Measurements from ENCODE around the gene TTLL3.
"Not testable (repeated sequence)": the region's sequence is repeated elsewhere in the genome, so short reads cannot be mapped to it uniquely, and the experiment has no call there.

The TTLL3 gene, protein sequence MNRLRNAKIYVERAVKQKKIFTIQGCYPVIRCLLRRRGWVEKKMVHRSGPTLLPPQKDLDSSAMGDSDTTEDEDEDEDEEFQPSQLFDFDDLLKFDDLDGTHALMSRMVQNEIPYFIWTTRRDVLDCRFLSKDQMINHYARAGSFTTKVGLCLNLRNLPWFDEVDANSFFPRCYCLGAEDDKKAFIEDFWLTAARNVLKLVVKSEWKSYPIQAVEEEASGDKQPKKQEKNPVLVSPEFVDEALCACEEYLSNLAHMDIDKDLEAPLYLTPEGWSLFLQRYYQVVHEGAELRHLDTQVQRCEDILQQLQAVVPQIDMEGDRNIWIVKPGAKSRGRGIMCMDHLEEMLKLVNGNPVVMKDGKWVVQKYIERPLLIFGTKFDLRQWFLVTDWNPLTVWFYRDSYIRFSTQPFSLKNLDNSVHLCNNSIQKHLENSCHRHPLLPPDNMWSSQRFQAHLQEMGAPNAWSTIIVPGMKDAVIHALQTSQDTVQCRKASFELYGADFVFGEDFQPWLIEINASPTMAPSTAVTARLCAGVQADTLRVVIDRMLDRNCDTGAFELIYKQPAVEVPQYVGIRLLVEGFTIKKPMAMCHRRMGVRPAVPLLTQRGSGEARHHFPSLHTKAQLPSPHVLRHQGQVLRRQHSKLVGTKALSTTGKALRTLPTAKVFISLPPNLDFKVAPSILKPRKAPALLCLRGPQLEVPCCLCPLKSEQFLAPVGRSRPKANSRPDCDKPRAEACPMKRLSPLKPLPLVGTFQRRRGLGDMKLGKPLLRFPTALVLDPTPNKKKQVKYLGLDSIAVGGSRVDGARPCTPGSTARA

DNA sequence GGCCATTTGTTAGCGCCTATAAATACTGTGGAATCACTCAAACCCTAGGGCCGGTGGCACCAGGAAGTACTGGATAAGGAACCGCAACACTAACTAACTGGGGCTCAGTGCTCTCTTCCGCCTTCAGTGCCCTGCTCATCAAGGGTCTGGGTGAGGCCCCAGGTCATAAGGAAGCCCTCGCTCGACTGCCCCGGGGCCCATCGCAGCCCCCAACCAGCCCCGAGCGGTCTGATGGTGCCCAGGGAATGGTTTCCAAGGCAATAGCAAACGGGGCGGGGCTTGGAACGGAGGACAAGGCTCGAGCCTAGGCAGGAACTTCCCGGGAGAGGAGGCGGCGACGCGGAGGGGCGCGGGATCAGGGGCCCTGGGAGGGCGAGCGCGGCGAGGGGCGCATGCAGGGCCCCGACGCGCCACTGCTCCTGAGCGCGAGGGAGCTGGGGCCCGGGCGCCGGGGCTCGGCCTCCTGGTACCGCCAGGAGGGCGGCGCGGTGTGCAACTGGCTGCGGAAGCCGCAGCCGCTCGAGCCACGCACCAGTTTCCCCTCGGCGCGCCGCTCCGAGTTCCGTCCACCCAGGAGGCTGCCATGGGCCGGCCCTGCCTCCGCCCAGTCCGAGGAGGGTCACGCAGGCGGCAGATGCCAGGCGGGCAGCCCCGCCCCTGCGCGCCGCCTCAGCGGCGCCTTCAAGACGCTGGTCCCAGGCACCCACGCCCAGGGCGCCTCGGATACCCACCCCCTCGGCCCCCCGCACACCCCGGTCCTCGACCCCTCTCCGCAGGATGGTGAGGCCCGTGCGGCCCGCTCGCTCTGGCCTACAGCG lies at the start of gene TTLL3:
TTLL3 (plus strand) TSS at position 648 of the 818 bp plus-strand sequence. CDS start 400 bp downstream, outside the sequence.
- DNase-seq, result peak; percentile 82

DNA sequence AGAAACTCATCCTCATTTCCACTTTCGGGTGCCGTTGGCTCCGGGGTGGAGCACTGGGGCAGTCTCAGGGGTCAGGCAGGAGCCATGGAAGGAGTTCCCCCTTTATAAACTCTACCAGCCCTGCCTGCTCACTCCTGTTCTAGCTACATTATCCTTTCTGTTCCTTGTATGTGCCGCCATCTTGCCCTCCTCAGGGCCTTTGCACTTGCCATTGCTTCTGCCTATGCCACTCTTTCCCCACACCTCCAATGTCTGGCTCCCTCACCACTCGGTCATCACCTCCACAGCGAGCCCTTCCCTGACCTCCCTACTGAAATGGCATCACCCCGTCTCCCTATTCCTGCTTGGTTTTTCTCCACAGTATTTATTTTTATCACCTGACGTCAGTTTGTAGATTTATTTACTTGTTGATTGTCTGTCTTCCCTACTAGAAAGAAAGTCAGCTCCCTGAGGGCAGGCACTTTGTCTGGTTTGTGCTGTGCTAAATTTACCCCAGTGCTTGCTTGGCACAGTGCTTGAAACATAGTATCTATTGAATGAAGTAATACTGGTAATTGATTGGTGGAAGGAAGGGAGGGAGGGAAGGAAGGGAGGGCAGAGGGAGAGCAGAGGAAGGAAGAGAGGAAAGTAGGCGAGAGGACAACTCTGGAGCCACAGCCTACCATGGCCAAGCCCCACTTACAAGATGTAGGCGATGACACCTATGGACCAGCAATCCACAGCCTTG lies 49.1 kb upstream of the TTLL3 start:
- DNase-seq, result no peak

DNA sequence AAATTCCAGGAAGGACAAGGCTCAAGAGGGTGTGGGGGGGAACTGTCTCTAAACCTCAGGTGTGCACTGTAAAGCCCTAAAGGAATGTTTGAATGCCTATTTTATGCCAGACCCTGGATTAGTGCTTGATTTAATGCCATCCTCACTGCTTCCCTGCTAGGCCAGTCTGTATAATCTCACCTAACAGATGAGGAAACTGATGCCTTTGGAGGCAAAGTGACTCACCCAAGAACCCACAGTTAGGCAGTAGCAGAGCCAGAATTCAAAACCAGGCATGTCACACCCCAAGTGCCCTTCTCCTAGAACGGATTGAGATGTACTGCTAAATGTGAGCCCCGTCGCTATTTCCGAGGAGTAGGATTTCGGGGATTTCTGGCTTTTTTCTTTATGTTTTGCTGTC lies 48.1 kb upstream of the TTLL3 start:
- DNase-seq, result no peak

DNA sequence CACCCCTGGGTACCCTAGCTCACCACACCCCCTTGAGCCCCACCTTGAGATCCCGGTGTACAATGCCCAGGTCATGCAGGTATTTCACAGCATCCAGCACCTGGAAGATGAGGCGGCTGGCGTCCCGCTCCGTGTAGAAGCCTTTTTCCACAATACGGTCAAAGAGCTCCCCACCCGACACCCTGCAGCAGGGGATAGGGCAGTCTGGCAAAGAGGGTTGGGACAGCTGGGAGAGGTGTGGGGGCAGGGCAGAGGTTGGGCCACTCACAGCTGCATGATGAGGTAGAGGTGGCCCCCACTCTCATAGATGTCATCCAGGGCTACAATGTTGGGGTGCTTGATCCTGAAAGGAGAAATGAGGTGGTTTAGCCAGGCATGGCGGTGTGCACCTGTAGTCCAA lies 47.2 kb upstream of the TTLL3 start:
- DNase-seq, result no peak

DNA sequence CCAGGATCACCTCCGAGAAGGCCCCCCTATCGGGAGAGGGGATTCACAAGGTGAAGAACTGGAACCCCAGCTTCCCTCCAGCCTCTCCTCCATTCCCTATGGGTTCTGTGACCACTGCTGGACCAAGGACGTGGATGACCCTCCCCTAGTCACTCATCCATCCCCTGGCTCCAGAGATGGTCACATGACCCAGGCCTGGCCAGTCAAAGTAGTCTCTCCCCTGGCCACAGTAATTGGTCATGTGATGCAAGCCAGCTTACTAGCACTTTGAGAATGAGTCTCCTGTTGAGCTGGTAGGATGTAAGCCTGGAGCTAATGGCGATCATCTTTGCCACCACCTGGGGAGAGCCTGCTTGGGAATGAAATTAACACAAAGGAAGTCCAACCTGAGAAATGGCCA lies 44.2 kb upstream of the TTLL3 start:
- DNase-seq, result peak; percentile 73

DNA sequence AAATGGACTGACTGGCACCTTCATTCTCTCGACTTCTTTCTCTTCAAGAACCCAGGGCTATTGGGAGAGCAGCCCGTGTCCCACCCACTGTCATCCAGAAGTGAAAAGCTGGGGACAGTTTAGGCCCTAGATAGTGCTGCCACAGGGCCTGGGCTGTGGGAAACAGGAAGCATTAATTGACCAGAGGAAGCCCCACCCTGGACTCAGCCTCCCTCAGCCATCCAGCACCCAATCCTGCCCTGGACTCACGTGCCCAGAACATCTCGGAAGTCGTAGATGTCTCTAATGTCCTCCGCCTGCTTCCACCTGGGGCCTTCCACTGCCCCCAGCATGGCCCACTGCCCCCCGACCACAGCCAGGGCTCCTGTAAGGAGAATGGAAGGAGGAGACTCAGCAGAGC lies 42.6 kb upstream of the TTLL3 start:
- no peak for DNase-seq

DNA sequence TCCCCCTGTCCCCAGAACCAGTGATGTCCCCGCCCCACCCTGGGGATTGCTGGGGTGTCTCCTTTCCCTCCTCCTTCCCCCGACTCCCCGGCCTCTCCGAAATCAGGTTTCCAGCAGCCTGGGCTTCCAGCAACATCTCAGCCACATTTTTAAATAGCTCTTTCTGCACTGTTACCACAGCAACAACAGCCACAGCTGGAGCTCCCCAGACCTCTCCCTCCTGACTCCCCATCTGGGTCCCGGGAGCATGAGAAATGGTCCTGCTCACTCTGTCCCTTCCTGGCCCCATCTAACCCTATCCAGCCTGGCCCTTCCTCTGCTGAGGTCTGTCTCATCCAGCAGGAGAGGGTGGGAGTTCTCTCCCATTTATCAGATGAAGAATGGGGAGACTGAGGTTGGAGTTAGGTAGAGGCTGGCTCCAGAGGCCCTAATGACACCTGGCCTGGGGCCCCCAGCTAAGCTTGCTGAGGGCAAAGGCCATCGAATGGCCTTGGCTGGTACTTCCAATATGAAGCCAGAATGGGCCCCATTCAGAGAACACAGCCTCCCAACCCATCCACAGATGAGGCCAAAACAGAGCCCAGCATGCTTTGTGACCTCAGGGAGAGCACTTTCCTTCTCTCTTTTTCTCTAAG lies 41.8 kb upstream of the TTLL3 start:
- no peak for DNase-seq

DNA sequence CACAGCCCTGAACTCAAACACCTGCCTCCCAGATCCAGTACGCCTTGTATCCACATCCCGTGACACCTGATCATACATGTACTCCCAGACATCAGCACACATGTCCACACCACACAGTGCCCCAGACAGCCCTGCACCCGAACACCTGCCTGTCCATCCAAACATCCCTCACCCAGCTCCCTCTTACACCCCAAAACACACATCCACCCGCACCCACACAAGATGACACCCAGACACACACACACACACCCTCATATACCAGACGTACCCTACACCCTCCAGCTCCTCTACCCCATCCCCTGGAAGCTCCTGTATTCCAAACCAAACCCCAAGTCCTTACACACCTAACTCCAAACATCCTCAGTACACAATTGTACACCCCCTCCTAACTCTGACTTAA lies 41.0 kb upstream of the TTLL3 start:
- no peak for DNase-seq

DNA sequence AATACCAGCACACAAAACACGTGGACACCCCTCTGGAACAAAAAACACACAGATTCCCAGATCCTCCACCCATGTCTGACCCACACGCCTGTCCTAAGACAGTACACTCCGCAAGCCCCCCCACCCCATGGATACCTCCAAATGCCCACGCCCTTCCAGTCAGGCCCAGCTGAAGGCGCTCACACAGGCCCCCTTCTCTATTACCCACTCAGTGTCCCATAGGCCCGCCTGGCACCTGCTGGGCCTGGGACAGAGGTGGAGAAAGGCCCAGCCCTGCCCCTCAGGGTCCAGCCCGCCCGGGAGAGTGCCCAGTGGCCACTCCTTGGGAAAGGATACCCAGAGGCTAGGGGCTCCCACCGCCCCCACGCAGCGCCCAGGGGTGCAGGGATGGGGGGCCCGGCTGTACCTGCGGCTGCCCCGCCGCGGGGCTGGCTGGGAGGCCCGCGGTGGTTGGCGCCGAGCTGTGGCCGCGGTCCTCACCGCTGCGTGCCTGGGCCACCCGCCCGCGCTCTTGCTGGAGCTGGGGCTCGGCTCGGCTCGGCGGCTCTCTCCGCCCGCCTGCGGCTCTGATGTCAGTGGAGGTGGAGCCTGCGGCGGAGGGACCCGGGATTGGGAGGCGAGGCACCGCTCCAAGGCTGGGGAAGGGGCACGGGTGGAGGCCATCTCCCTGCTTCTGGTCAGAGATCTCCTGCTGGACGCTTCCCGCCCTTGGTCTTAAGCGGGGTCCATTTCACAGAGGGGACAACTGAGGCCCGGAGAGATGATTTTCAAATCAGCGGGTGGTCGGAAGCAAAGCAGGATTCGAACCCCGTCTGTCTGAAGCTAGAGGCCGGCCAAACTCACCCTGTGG lies 40.4 kb upstream of the TTLL3 start, which contains the start of gene CAMK1:
CAMK1 (minus strand) TSS at position 522 of the 850 bp plus-strand sequence. CDS start 2,198 bp downstream, outside the sequence.
- peak; percentile 92 for DNase-seq

DNA sequence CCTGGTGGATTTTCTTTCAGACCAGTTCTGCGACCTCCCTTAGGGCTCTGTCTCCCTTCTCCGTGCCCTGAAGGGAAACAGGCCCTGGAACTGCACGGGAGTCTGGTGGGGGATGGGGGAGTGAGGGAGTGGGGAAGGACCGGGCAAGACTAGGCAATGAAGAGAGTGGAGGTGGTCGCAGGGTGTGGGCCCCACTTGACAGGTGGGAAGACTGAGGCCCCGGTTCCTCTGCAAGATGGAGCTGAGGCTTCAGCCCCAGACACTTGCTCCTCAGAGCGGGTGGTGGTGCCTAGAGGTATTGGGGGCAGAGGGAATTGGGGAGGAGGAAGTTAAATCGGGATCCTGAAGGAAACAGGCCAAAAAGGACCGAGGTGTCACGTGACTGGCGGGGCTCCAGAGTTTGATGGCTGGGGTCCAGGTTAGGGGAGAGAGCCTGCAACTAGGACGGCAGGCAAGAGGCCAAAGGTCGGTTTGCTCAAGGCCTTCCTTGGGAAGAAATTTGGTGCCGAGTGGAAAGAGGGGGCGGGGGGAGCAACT lies 39.7 kb upstream of the TTLL3 start:
- no peak for DNase-seq

DNA sequence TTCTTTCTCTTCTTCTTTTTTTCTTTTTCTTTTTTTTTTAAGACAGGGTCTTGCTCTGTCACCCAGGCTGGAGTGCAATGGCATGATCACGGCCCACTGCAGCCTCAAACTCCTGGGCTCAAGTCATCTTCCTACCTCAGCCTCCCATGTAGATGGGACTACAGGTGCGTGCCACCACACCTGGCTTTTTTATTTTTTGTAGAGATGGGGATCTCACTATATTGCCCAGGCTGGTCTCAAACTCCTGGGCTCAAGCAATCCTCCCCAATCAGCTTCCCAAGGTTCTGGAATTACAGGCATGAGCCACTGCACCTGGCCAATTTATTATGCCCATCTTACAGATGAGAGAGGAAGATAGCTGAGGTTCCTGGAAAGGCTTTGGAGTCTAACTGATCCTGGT lies 39.1 kb upstream of the TTLL3 start:
- DNase-seq, result not testable (repeated sequence)

DNA sequence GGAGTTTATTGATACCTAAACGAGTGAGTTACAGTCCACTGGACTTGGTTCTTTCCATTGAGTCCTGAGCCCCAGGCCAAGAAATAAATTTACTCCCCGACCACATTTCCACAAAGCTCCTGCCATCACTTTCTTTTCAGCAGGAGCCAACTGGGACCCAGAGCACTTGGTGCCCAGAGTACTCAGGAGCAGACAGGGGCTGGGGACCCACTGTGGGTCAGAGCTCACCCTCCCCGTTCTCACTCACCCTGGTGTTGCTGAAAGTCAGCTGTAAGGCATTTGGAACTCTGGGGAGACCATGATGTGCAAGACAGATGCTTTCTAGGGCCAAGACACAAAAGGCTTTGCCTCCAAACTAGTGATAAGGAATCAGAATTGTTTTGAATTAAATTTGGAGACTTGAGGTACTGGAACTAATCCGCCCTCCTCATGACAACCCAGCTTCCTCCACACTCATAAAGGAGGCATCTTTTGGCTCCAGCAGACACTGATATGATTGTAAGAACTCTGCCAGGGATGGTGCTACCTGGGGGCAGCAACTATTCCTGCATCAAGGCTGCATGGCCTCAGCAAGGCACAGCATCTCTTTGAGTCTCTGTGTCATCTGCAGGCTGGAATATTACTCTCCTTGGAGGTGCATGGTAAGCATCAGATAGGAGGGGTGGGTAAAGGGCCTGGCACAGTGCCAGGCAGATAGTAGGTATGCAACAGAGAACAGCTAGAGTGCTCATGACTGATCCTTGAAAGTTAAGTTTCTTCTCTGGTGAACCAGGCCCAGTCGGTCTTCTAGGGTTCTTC lies 33.0 kb upstream of the TTLL3 start:
- DNase-seq, result no peak

DNA sequence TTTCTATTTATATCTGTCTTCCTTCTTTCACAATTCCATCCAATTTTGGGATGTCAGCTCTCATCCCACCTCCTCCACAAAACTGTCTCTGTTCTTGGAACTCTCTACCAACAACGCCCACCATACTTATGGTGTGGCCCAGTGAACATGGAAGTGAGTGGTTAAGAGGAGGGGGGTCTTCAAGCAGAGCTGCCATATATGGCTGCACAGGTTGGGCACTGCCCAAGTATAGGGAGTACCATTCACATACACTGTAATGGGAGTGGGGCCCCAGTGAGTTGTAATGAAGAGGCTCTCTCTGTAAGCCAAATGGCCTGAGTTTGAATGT lies 32.4 kb upstream of the TTLL3 start:
- DNase-seq, result no peak

DNA sequence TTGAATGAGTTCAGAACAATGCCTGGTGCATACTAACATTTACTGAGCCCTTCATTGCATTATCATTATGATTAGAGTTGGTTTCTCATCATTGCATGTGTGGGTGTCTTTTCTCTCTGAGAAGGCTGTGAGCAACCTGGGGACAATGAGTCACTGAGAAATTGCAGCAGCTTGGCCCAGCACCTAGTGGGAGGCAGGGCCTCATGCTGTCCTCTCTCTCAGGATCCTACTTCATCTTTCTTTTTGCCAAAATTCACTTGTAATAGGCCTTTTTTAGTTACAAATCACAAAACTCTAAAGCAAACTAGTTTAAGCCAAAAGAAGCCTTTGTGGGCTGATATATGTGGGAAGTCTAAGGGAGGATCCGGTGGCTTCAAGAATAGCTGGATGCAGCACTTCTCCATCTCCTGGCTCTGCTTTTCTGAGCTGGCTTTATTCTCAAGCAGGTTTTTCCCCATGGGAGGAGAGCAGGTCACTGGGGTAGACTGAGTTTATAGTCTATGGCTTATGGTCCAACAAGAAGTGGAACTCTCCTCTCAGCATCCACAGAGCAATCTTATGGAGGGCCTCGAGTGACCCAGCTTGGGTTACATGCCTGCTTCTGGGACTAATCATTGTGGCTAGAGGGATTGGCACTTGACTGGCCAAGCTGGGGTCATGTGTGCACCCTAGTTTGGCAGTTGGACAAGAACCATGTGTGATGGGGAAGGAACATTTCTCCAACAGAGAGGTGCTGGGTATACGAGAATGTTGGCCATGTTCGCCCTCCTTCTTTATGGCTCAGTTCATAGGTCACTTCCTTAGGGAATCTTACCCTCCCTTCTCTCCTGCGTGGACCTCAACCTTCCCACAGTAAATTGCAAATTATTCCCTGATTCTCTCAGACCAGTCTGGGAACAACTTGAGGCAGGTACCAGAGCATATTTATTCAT lies 31.7 kb upstream of the TTLL3 start:
- DNase-seq, result no peak

DNA sequence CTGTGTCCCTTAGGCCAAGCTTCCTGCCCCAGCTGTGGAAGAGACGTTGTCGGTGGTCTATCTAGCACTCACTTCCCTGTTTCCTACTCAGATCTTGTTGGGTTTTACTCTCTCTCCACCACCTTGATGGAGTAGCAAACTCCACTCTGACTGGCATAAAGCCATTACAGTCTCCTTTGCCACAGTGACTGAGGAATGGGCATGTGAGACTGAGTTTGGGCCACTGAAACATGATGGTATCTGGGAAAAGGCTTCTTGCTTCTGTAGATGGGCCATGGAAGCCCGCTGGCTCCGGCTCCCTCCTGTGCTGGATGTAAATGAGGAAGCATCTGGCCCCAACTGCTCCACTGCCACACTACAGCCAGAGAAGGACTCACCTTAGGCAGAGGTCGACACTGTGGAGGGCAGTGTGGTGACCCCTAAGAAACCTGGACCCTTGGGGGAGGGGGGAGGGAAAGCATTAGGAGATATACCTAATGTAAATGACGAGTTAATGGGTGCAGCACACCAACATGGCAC lies 30.9 kb upstream of the TTLL3 start:
- no peak for DNase-seq

DNA sequence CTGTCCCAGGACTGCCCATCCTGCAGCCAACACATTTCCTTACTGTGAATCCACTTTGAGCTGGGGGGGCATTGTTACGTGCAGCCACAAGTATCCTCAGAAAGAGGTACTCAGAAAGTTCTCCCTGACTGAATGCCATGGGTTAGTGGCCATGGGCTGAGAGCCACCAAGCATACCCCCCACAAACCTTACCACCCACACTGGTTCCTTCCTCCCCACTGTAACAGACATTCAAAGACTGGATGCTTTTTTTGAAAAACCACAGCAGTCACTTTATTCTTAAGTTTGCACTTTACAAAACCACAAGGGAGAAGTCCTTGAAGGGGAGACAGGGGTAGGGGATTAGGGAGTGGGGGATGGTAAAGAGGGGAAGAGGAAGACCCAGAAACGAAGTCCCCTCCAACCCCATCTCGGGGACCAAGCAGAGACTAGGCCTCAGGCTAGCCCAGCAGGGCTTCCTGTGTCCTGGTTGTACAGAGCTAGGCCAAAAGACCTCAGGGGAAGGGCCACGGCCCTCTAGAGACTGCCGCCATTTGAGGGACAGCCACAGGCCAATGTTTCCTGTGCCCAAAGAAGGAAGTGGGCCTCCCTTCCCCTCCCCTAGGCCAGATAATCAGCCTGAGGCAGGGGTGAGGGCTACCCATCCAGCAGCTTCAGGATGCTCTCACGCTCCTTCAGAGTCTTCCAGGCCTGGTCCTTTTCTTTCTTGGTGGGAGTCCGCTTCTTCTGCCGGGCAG lies 30.2 kb upstream of the TTLL3 start:
- no peak for DNase-seq

DNA sequence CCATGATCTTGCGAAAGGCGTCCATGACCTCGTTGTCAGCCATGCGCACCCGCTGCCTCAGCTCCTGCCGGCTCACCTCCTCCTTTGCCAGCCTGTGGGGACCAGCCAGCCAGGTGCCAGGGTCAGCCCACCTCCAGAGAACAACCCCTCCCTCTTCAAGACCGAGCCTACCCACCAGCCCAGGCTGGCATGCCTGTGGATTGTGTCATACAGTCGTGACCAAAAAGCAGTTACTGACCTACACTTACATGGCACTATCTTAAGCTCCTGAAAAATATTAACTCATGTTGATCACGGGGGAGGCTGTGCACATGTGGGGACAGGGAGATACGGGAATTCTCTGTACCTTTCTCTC lies 29.6 kb upstream of the TTLL3 start:
- DNase-seq, result no peak

DNA sequence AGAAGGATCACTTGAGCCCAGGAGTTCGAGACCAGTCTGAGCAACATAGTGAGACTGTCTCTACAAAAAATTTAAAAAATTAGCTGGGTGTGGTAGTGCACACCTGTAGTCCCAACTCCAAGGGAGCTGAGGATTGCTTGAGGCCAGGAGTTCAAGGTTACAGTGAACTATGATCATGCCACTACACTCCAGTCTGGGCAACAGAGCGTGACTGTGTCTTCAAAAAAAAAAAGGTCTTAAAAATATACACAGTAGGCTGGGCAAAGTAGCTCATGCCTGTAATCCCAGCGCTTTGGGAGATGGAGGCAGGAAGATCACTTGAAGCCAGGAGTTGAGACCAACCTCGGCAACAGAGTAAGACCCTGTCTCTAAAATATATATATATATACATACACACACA lies 29.2 kb upstream of the TTLL3 start:
- no peak for DNase-seq

Measured in islet precursor cell (in vitro differentiated cells).